GM23248 (cell line): ENCODE results near the gene MYH9. TPM values are rescaled to one million over a fixed set of nuclear protein-coding genes. Genes with fewer than 3 reads are reported as not detected.

ENCODE experiments used
- DNase-seq: peaks from one replicate; pipeline ENCODE4 v3.0.0-alpha.2; 2015
- H2AFZ ChIP-seq: fragments of 200-600 bp; sonication (generic); 2 replicates; pipeline ENCODE4 v1.6.1; 2016; ENCODE audit warnings: antibody characterized with exemption
- H3F3A ChIP-seq: fragments of 200-600 bp; sonication (generic); 2 replicates; pipeline ENCODE4 v1.6.1; 2016; ENCODE audit warnings: mild to moderate bottlenecking, antibody characterized with exemption, mixed run types; ENCODE audit not compliant: insufficient read depth
- H3K27ac ChIP-seq: fragments of 200-600 bp; sonication (generic); 2 replicates; pipeline ENCODE4 v1.5.1; 2016; ENCODE audit warnings: mild to moderate bottlenecking
- H3K27me3 ChIP-seq: fragments of 200-600 bp; sonication (generic); replicated peaks from 2 replicates; pipeline ENCODE4 v1.6.1; 2016; ENCODE audit warnings: mild to moderate bottlenecking; ENCODE audit not compliant: insufficient read depth
- H3K36me3 ChIP-seq: fragments of 200-600 bp; sonication (generic); 2 replicates; pipeline ENCODE4 v1.6.1; 2016; ENCODE audit warnings: low read depth, mild to moderate bottlenecking
- H3K4me1 ChIP-seq: fragments of 200-600 bp; sonication (generic); 2 replicates; pipeline ENCODE4 v1.6.1; 2016; ENCODE audit warnings: mild to moderate bottlenecking; ENCODE audit not compliant: insufficient read depth
- H3K4me2 ChIP-seq: fragments of 200-600 bp; sonication (generic); one replicate; pipeline ENCODE4 v1.6.1; 2016; ENCODE audit warnings: mild to moderate bottlenecking; ENCODE audit not compliant: unreplicated experiment
- H3K4me3 ChIP-seq: fragments of 200-600 bp; sonication (generic); 2 replicates; pipeline ENCODE4 v1.5.1; 2016; ENCODE audit warnings: mild to moderate bottlenecking
- H3K79me2 ChIP-seq: fragments of 200-600 bp; sonication (generic); 2 replicates; pipeline ENCODE4 v1.6.1; 2016; ENCODE audit warnings: mild to moderate bottlenecking; ENCODE audit not compliant: insufficient read depth
- H3K9ac ChIP-seq: fragments of 200-600 bp; sonication (generic); 2 replicates; pipeline ENCODE4 v1.6.1; 2016; ENCODE audit warnings: mild to moderate bottlenecking
- H3K9me2 ChIP-seq: fragments of 200-600 bp; sonication (generic); 2 replicates; pipeline ENCODE4 v1.6.1; 2016; ENCODE audit warnings: mixed run types, mild to moderate bottlenecking, moderate library complexity; ENCODE audit not compliant: insufficient read depth
- H3K9me3 ChIP-seq: fragments of 200-600 bp; sonication (generic); one replicate; pipeline ENCODE4 v1.6.1; 2017; ENCODE audit warnings: low read depth
- H4K20me1 ChIP-seq: fragments of 200-600 bp; sonication (generic); 2 replicates; pipeline ENCODE4 v1.6.0; 2016; ENCODE audit not compliant: insufficient read depth
- EZH2 ChIP-seq: fragments of 200-600 bp; sonication (generic); IDR thresholded peaks from 2 replicates; pipeline ENCODE4 v1.6.1; 2018; ENCODE audit warnings: antibody characterized with exemption, mild to moderate bottlenecking; ENCODE audit not compliant: insufficient read depth, poor library complexity, severe bottlenecking
- EZH2phosphoT487 ChIP-seq: fragments of 200-600 bp; sonication (generic); IDR thresholded peaks from 2 replicates; pipeline ENCODE4 v1.6.1; 2018; ENCODE audit warnings: antibody characterized with exemption, moderate library complexity, mild to moderate bottlenecking, low read depth; ENCODE audit not compliant: insufficient read depth
- WGBS, 2 experiments: methylation state at CpG; one replicate each; pipeline ENCODE4 v1.1.6; 2015 to 2017; ENCODE audit warnings: low lambda C conversion rate in 2 of 2, low coverage in 1 of 2; ENCODE audit errors: missing lambda C conversion rate in 2 of 2; 5-methylcytosine and 5-hydroxymethylcytosine counted together
- in situ Hi-C: fragments of 300-500 bp; cut with MboI; formaldehyde crosslinking; loops from 2 replicates; pipeline ENCODE4 v1.15.0; 2020
- polyA plus RNA-seq: library from polyadenylated mRNA; unstranded; fragments of >200 nt; fragmentation: Nextera tagmentation; extraction: Ambion mirVana; gene quantifications from 2 replicates; pipeline ENCODE4 v1.2.1, GENCODE V29; 2016
- total RNA-seq: library from RNA; depleted of rRNA; stranded (reverse); fragments of >200 nt; shearing (Covaris generic); gene quantifications from 2 replicates; pipeline ENCODE4 v1.2.3, GENCODE V29; 2014

MYH9 gene
- total and polyA plus RNA-seq, 2 experiments from 2014 or later, result 287 to 420 TPM

GRCh38 chr22:36302439-36303114, 85.2 kb downstream of the MYH9 start:
- DNase-seq, result no peak
- in situ Hi-C loops, result loop anchor here (10.0 kb wide), 1 partner anchor 162 kb away; no protein-coding TSS in a partner anchor
- Histone ChIP-seq H3K36me3 (peaks cover 93% of the 10 kb centered on the region), H3K9ac (no peak overlapping the region), H3K4me2 (no peak overlapping the region), H3K9me2 (no peaks in the 10 kb centered on the region), H3K27ac (peak overlapping the region; percentile 11; the same call in 1 of the 2 replicates), H3K27me3 (no peaks in the 10 kb centered on the region), H4K20me1 (no peaks in the 10 kb centered on the region), H2AFZ (no peak overlapping the region), H3K4me3 (no peak overlapping the region), H3F3A (peaks cover 48% of the 10 kb centered on the region), H3K79me2 (peaks cover 93% of the 10 kb centered on the region), H3K4me1 (no peaks in the 10 kb centered on the region), H3K9me3 (no peaks in the 10 kb centered on the region)
- TF ChIP-seq EZH2 (no peak), EZH2phosphoT487 (no peak)
- 94 to 95% methylated on average over 17 of the region's 17 CpGs for WGBS, 2 experiments

- H3K9ac ChIP-seq, result no peak overlapping the region
- no peak for TF ChIP-seq EZH2phosphoT487
- no peak for TF ChIP-seq EZH2
- H3K4me3 ChIP-seq, result no peak overlapping the region
- no peaks in the 10 kb centered on the region for H3K27me3 ChIP-seq
- H3K36me3 ChIP-seq, result peaks cover 92% of the 10 kb centered on the region
- no peaks in the 10 kb centered on the region for H3K9me2 ChIP-seq
- 66 to 71% methylated on average over 8 of the region's 8 CpGs for WGBS, 2 experiments
- in situ Hi-C loops, result loop anchor here (10.0 kb wide), 1 partner anchor 163 kb away; no protein-coding TSS in a partner anchor
- H3K4me2 ChIP-seq, result no peak overlapping the region
- H3K4me1 ChIP-seq, result no peaks in the 10 kb centered on the region
- peak overlapping the region; percentile 11; the same call in 1 of the 2 replicates for H3K27ac ChIP-seq
- H3K9me3 ChIP-seq, result no peaks in the 10 kb centered on the region
- peaks cover 92% of the 10 kb centered on the region for H3K79me2 ChIP-seq
- H4K20me1 ChIP-seq, result no peaks in the 10 kb centered on the region
- DNase-seq, result peak; percentile 40
- no peak overlapping the region for H2AFZ ChIP-seq
- peaks cover 41% of the 10 kb centered on the region for H3F3A ChIP-seq
Observed at GRCh38 chr22:36301851-36302250, 85.9 kb downstream of the MYH9 start.

- H3F3A ChIP-seq, result peaks cover 38% of the 10 kb centered on the region
- H2AFZ ChIP-seq, result no peak overlapping the region
- H3K27me3 ChIP-seq, result no peaks in the 10 kb centered on the region
- H4K20me1 ChIP-seq, result no peaks in the 10 kb centered on the region
- H3K9ac ChIP-seq, result no peak overlapping the region
- no peak overlapping the region for H3K4me3 ChIP-seq
- DNase-seq, result peak; percentile 71
- TF ChIP-seq EZH2phosphoT487 (no peak), EZH2 (no peak)
- H3K4me1 ChIP-seq, result no peaks in the 10 kb centered on the region
- WGBS, 2 experiments, result 47 to 48% methylated on average over 13 of the region's 13 CpGs
- peaks cover 92% of the 10 kb centered on the region for H3K36me3 ChIP-seq
- peaks cover 92% of the 10 kb centered on the region for H3K79me2 ChIP-seq
- in situ Hi-C loops, result loop anchor here (10.0 kb wide), 1 partner anchor 163 kb away; no protein-coding TSS in a partner anchor
- no peaks in the 10 kb centered on the region for H3K9me3 ChIP-seq
- H3K4me2 ChIP-seq, result no peak overlapping the region
- peak overlapping the region; percentile 11; the same call in 1 of the 2 replicates for H3K27ac ChIP-seq
- no peaks in the 10 kb centered on the region for H3K9me2 ChIP-seq
Observed at GRCh38 chr22:36301384-36301828, 86.4 kb downstream of the MYH9 start.

- TF ChIP-seq EZH2 (no peak), EZH2phosphoT487 (no peak)
- Histone ChIP-seq H3F3A (peaks cover 46% of the 10 kb centered on the region), H3K27me3 (no peaks in the 10 kb centered on the region), H3K9me3 (no peaks in the 10 kb centered on the region), H4K20me1 (no peaks in the 10 kb centered on the region), H3K4me1 (no peaks in the 10 kb centered on the region), H2AFZ (no peak overlapping the region), H3K36me3 (peaks cover 95% of the 10 kb centered on the region), H3K9ac (no peak overlapping the region), H3K4me2 (no peak overlapping the region), H3K79me2 (peaks cover 91% of the 10 kb centered on the region), H3K27ac (no peak overlapping the region), H3K4me3 (no peak overlapping the region), H3K9me2 (no peaks in the 10 kb centered on the region)
- in situ Hi-C loops, result loop anchor here (10.0 kb wide), 1 partner anchor 164 kb away; no protein-coding TSS in a partner anchor
- 92 to 94% methylated on average over 24 of the region's 24 CpGs for WGBS, 2 experiments
- DNase-seq, result no peak
Observed at GRCh38 chr22:36300396-36301212, 87.2 kb downstream of the MYH9 start.
